Cardiac fibroblast (primary cell): ENCODE data around the gene BRD8.

Experiments used
- DNase-seq, 2 donors: peaks; one replicate each; pipeline versions ENCODE4 v3.0.0 to v3.0.0-alpha.2; 2010; ENCODE audit warnings: low read depth in 2 of 2
- H3K4me3 ChIP-seq, 2 donors: replicated peaks in 1 of 2; 1 replicate in 1 of 2; 2 replicates in 1 of 2; pipeline ENCODE4 v1.5.1; 2011; ENCODE audit warnings: low read depth in 2 of 2, low read length in 2 of 2, mild to moderate bottlenecking in 2 of 2, moderate library complexity in 1 of 2
- CTCF ChIP-seq: IDR thresholded peaks from one replicate; pipeline ENCODE4 v1.5.1; 2011; ENCODE audit warnings: low read depth, mild to moderate bottlenecking, low read length, inconsistent platforms

The BRD8 gene

GRCh38 chr5:138180841-138181240, 2.4 kb upstream of the BRD8 start:
- DNase-seq, result no peak
- H3K4me3 ChIP-seq, result no peak overlapping the region
- TF ChIP-seq CTCF, result no peak

- peak overlapping the region in 1 of 2 donors; percentile 75 for H3K4me3 ChIP-seq
- DNase-seq, result peak; percentile 73 to 78
- peak; percentile 47 for TF ChIP-seq CTCF
Measured at GRCh38 chr5:138180183-138180782, 1.9 kb upstream of the BRD8 start.

DNA sequence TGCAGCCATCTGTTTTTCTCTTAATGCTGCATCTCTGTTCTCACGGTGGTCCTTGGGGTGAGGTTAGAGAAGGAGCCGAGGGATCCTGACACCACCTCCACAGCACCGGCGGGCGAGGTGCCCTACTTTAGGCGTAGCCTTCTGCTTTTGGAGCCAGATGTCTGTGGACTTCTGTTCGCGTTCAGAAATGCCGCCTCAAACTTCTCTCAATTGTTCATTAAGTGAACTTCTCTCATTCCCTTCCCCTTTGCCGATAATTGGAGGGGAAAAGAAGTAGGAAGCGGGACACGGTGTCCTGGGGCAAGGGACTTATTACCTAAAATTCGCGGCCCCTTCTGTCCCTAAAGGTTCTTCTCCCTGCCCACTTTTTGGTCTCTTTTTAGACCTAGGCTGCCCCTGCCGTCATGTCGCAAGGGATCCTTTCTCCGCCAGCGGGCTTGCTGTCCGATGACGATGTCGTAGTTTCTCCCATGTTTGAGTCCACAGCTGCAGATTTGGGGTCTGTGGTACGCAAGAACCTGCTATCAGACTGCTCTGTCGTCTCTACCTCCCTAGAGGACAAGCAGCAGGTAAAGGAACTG, 937 bp upstream of the BRD8 start:
- peak in 1 of 2 donors; percentile 14 for DNase-seq
- H3K4me3 ChIP-seq, result peak overlapping the region; percentile 74 to 75
- TF ChIP-seq CTCF, result no peak

DNA sequence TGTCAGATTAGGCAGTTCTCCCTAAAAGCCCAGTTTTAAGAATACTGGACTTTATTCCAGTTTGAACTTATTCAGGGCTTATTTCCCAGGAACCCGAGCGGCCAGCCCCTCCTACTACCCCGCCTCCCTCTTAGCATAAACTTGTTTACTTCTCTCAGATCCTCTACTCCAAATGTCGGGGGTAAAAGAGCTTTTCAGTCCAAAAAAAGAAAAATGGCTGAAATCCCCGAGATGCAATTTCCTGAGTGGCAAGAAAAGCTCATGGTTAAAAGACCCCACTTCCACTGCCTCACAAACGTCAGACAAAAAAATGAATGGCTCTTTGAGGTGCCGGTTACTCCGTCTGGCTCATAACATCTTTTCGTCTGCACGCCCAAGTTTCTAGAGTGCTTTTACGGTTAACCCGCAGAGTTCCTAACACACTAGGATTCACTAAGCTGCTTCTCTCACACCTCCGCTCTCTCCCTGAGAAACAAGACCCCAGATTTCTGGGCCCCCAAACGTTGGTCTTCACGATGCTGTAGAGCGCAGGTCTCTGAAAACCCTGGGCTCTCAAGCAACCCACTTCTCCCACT, 402 bp downstream of the BRD8 start:
- no peak for TF ChIP-seq CTCF
- H3K4me3 ChIP-seq, result peak overlapping the region; percentile 74 to 75

DNA sequence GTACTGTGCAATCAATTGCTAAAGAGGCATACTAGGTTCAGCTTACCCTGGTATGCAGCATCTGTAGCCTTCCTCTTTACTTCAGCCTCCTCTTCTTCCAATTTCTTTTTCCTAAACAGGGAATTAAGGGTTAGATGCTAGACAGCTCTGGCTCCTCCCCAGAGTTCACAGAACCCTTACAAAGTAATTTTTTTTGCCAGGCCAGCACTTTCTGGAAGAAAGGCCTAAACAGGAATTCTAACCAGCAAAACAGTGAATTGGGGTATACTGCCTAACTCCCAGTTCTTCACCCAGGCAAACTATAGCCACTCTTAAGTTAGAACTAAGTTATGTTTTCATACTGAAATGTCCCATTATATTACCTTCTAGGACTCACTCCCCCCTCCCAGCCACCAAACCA, 8.1 kb downstream of the BRD8 start:
- no peak for TF ChIP-seq CTCF
- no peak for DNase-seq
- H3K4me3 ChIP-seq, result no peak overlapping the region

More for the DNA sequence above, 402 bp downstream of the BRD8 start:
- DNase-seq, result peak; percentile 38 to 44

DNA sequence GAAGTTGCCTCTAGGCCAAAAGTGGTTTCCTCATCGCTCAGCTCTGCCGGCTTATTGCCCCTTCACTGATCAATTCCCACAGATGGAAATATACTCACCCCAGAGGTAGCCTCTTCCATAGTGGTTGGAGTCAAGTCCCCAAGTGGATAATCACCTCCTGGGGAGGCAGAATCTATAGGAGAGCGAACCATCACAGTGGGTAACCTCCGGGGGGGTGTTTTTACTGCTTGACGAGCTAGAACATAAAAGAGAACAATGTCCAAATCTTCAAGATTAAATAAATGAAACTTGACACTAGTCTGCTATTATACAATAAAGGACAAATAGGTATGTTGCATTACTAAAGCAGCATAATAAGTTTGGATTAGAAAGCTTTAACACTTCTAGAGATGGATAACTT, 9.3 kb downstream of the BRD8 start:
- no peak for TF ChIP-seq CTCF
- no peak overlapping the region for H3K4me3 ChIP-seq
- DNase-seq, result no peak
